Skeletal muscle cell (primary cell): ENCODE data around the gene NFIA.

Experiments used
- DNase-seq: peaks from one replicate; pipeline ENCODE4 v3.0.0-alpha.2; 2010; ENCODE audit warnings: low read depth
- H3K4me3 ChIP-seq: 2 replicates; pipeline ENCODE4 v1.5.1; 2011; ENCODE audit warnings: low read depth, mild to moderate bottlenecking, control low read depth, low read length, moderate library complexity

NFIA gene

GRCh38 chr1:61506944-61507500 lies 424.7 kb downstream of the NFIA start:
- DNase-seq: no peak
- H3K4me3 ChIP-seq: no peak overlapping the region
